NB4 (cell line): ENCODE results near the gene TBXAS1.

Experiments
- MAX ChIP-seq: IDR thresholded peaks from 2 replicates; pipeline ENCODE4 v1.6.1; 2011; ENCODE audit warnings: low read depth, low read length
- POLR2A ChIP-seq: IDR thresholded peaks from 2 replicates; pipeline ENCODE4 v1.6.1; 2011; ENCODE audit warnings: mild to moderate bottlenecking; ENCODE audit not compliant: insufficient read length; ENCODE audit errors: extremely low read depth
- TF ChIP-seq, protein P1 (sequence below): IDR thresholded peaks from one replicate; pipeline ENCODE4 v1.5.1; 2012; ENCODE audit warnings: low read depth, low read length

DNA sequence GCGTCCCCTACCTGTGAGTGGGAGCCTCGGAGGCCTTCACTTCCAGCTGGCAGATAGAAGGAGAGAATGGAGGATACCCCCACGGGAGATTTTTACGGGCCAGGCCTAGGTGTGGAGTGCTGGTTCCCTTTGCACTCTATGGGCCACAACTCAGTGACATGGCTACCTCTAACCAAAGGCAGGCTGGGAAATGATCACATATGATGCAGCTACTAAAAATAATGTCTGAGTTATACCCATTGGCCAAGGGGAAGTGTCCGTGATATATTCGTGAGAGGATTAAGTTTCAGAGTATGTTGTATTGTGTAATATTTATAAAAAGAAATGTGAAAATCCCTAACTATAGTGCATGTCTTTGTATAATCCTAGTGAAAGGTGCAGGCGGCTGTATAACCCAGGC, 37.7 kb upstream of the TBXAS1 start:
- TF ChIP-seq, protein P1, sequence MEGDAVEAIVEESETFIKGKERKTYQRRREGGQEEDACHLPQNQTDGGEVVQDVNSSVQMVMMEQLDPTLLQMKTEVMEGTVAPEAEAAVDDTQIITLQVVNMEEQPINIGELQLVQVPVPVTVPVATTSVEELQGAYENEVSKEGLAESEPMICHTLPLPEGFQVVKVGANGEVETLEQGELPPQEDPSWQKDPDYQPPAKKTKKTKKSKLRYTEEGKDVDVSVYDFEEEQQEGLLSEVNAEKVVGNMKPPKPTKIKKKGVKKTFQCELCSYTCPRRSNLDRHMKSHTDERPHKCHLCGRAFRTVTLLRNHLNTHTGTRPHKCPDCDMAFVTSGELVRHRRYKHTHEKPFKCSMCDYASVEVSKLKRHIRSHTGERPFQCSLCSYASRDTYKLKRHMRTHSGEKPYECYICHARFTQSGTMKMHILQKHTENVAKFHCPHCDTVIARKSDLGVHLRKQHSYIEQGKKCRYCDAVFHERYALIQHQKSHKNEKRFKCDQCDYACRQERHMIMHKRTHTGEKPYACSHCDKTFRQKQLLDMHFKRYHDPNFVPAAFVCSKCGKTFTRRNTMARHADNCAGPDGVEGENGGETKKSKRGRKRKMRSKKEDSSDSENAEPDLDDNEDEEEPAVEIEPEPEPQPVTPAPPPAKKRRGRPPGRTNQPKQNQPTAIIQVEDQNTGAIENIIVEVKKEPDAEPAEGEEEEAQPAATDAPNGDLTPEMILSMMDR, result no peak
- TF ChIP-seq POLR2A (no peak), MAX (no peak)
